A673 (cell line): ENCODE data around the gene IL1B.

Experiments used
- EZH2 ChIP-seq: fragments of 200-600 bp; sonication (generic); IDR thresholded peaks from 2 replicates; pipeline ENCODE4 v1.6.1; 2017; ENCODE audit warnings: borderline replicate concordance, low read depth, mild to moderate bottlenecking, mixed read lengths, antibody characterized with exemption, low read length; ENCODE audit not compliant: poor library complexity, severe bottlenecking
- TF ChIP-seq, protein P1 (sequence below): fragments of 300-800, 200-600 bp; sonication (generic); conservative IDR thresholded peaks from 2 replicates; pipeline ENCODE4 v1.5.1; 2017; ENCODE audit warnings: low read depth, mild to moderate bottlenecking, antibody characterized with exemption, low read length, moderate library complexity, mixed read lengths

DNA sequence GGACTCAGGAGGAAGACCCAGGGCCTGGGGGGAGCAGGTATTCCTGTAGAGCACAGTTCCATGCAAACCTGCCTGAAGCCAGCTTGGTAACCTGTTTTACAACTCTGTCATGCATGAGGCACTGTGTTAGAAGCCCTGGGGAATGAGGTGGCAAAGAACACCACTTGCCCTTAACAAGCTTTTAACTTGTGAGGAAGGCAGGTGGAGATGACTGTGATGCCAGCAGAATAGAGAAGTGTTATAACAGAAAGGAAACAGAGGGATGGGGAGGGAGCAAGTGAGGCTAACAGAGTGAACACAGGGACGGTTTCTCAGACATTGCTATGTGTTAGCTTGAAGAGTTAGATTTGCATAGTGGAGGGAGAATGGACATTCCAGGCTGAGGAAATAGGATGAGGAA lies 40.8 kb downstream of the IL1B start:
- TF ChIP-seq, protein P1, sequence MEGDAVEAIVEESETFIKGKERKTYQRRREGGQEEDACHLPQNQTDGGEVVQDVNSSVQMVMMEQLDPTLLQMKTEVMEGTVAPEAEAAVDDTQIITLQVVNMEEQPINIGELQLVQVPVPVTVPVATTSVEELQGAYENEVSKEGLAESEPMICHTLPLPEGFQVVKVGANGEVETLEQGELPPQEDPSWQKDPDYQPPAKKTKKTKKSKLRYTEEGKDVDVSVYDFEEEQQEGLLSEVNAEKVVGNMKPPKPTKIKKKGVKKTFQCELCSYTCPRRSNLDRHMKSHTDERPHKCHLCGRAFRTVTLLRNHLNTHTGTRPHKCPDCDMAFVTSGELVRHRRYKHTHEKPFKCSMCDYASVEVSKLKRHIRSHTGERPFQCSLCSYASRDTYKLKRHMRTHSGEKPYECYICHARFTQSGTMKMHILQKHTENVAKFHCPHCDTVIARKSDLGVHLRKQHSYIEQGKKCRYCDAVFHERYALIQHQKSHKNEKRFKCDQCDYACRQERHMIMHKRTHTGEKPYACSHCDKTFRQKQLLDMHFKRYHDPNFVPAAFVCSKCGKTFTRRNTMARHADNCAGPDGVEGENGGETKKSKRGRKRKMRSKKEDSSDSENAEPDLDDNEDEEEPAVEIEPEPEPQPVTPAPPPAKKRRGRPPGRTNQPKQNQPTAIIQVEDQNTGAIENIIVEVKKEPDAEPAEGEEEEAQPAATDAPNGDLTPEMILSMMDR, result no peak
- TF ChIP-seq EZH2, result no peak
